ENCODE results near the gene TEDDM1. TPM values are rescaled to one million over a fixed set of nuclear protein-coding genes. Genes with fewer than 3 reads are reported as not detected.

The TEDDM1 gene
- total RNA-seq, 1 donor from 2014 or later: not detected

DNA sequence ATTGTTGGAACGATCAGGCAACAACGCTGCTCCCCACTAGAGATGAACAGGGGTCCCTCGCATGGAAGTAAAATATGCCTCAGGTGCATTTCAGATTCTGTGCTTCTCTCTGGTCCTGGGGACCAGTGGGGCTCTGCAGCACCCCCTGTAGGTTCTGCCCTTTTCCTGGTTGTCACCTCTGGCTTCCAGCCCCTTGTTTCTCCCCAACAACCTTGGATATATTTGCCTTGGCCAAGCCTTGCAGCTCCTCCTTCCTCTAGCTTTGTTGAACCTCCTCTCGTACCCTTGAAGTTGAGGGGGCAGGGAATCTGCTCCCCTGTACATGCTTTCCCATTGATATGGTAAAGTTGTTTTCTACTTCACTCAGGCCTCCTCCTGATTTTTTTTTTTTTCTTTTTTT is 44.0 kb upstream of the TEDDM1 start:
- no peak overlapping the region for H3K27ac ChIP-seq
- intact Hi-C loops (cut with DNase I): no loop called here
- H3K4me1 ChIP-seq: no peaks in the 10 kb centered on the region

DNA sequence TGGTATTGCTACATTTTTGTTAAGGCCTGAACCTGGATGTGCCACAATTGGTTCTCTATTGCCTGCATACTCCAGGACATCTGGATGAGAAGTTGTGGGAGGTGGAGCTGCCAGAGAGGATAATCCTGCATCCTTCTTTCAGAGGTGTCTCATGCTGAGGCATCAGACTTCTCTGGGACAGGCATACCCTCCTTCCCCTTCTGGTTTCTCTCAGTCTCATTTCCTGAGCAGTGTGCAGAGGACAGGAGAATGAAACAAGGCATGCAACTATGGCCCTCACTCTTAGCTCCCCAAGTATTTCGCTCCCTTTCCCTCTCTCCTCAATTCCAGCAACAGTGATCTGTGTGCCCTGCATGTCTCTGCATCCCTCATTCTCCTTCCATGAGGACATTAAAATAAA is 41.9 kb upstream of the TEDDM1 start:
- H3K36me3 ChIP-seq: no peaks in the 10 kb centered on the region
- intact Hi-C loops (cut with DNase I): no loop called here
- H3K27ac ChIP-seq: no peak overlapping the region
- TF ChIP-seq, protein P1, sequence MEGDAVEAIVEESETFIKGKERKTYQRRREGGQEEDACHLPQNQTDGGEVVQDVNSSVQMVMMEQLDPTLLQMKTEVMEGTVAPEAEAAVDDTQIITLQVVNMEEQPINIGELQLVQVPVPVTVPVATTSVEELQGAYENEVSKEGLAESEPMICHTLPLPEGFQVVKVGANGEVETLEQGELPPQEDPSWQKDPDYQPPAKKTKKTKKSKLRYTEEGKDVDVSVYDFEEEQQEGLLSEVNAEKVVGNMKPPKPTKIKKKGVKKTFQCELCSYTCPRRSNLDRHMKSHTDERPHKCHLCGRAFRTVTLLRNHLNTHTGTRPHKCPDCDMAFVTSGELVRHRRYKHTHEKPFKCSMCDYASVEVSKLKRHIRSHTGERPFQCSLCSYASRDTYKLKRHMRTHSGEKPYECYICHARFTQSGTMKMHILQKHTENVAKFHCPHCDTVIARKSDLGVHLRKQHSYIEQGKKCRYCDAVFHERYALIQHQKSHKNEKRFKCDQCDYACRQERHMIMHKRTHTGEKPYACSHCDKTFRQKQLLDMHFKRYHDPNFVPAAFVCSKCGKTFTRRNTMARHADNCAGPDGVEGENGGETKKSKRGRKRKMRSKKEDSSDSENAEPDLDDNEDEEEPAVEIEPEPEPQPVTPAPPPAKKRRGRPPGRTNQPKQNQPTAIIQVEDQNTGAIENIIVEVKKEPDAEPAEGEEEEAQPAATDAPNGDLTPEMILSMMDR (IDR thresholded peaks at IDR 0.05): no peak
- H3K4me1 ChIP-seq: no peaks in the 10 kb centered on the region
- H3K27me3 ChIP-seq (ENCODE audit: low read depth): no peaks in the 10 kb centered on the region
- H3K4me3 ChIP-seq: no peak overlapping the region
- ATAC-seq (no peak), DNase-seq (no peak)
- H3K9me3 ChIP-seq: peaks cover 5% of the 10 kb centered on the region

More for the DNA sequence above, 44.0 kb upstream of the TEDDM1 start:
- Histone ChIP-seq H3K27me3 (ENCODE audit: low read depth) (no peaks in the 10 kb centered on the region), H3K4me3 (no peak overlapping the region), H3K36me3 (no peaks in the 10 kb centered on the region), H3K9me3 (no peaks in the 10 kb centered on the region)
- TF ChIP-seq, protein P1 (IDR thresholded peaks at IDR 0.05): no peak
- ATAC-seq (no peak), DNase-seq (no peak)

DNA sequence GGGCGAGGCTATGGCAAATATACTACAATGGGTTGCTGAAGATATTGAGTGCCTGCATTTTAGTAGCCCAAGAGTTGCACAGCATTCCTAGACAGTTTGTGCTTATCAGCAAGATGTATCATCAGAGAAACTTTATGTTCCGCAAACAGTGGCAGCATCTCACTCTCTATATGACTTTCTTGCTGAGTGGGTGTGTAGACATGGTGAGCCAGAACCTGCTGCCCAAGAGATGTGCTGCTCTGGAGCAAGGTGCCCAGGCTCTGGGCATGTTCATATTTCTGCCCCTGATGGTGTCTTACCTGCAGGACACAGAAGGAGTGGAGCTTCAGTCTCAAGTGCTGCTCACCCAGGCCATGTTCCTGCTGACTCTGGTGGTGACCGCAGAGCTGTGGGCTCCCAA is 41.3 kb upstream of the TEDDM1 start:
- intact Hi-C loops (cut with DNase I): no loop called here
- TF ChIP-seq, protein P1 (IDR thresholded peaks at IDR 0.05): no peak
- no peak for ATAC-seq

DNA sequence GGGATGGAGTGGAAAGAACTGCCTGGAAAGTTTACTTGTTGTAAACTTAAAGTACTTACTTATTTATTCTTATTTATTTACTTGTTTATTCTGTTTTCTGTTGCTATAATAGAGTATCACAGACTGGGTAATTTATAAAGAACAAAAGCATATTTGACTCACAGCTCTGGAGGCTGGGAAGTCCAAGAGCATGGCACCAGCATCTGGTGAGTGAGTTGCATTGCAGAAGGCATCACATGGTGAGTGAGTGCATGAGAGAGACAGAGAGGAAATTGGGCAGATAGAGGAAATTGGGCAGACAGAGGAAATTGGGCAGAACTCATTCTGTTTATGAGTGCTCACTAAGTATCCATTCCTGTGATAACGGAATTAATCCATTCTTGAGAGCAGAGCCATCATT is 37.9 kb upstream of the TEDDM1 start:
- ATAC-seq (no peak), DNase-seq (no peak)
- H3K9me3 ChIP-seq: peaks cover 5% of the 10 kb centered on the region
- H3K27ac ChIP-seq: no peak overlapping the region
- H3K4me1 ChIP-seq: no peaks in the 10 kb centered on the region
- H3K36me3 ChIP-seq: no peaks in the 10 kb centered on the region
- intact Hi-C loops (cut with DNase I): no loop called here
- TF ChIP-seq, protein P1 (IDR thresholded peaks at IDR 0.05): no peak
- H3K4me3 ChIP-seq: no peak overlapping the region
- H3K27me3 ChIP-seq (ENCODE audit: low read depth): no peaks in the 10 kb centered on the region

More for the DNA sequence above, 41.3 kb upstream of the TEDDM1 start:
- Histone ChIP-seq H3K9me3 (peaks cover 5% of the 10 kb centered on the region), H3K4me3 (no peak overlapping the region), H3K36me3 (no peaks in the 10 kb centered on the region), H3K27me3 (ENCODE audit: low read depth) (no peaks in the 10 kb centered on the region), H3K27ac (no peak overlapping the region), H3K4me1 (no peaks in the 10 kb centered on the region)
- no peak for DNase-seq

DNA sequence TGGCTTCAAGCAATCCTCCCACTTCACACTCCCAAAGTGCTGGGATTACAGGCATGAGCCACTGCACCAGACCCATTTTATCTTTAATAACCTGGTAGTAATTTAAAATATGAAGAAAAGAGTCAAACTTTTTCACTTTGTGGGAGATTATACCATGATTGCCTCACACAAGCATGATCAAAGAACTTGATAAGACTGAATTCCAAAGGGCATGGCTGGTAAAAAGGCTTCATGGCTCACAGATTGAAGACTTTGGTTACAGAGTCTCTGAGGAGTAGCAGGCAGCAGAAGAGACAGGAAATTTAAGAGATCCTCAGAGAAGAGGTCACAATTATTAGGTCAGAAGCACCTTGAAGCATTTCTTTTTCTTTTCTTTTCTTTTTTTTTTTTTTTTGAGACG is 33.1 kb upstream of the TEDDM1 start:
- H3K36me3 ChIP-seq: no peaks in the 10 kb centered on the region
- H3K27me3 ChIP-seq (ENCODE audit: low read depth): no peaks in the 10 kb centered on the region
- peaks cover 4% of the 10 kb centered on the region for H3K9me3 ChIP-seq
- intact Hi-C loops (cut with DNase I): no loop called here
- no peak overlapping the region for H3K27ac ChIP-seq
- ATAC-seq (no peak), DNase-seq (no peak)
- H3K4me3 ChIP-seq: no peak overlapping the region
- no peaks in the 10 kb centered on the region for H3K4me1 ChIP-seq
- TF ChIP-seq, protein P1 (IDR thresholded peaks at IDR 0.05): no peak

DNA sequence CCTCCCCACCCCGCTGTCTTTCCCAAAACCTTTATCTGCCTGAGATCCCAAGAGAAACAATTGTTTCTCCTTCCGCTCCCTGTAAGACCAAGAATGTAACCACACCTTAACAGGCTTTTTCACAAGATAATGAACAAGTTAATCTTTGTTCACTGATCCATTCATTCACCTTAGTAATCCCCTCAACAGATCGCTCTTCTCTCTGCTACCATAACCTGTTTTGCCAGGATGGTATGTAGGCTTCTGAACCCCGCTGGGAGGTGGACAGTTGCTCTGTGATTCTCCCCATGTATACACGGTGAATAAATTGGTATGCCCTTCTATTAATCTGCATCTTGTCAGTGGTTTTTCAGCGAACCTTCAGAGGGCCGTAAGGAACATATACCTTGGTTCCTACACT is 30.8 kb upstream of the TEDDM1 start:
- no peak for DNase-seq
- no peak overlapping the region for H3K27ac ChIP-seq
- no peaks in the 10 kb centered on the region for H3K36me3 ChIP-seq
- H3K27me3 ChIP-seq (ENCODE audit: low read depth): no peaks in the 10 kb centered on the region
- no peaks in the 10 kb centered on the region for H3K4me1 ChIP-seq
- intact Hi-C loops (cut with DNase I): no loop called here
- no peaks in the 10 kb centered on the region for H3K9me3 ChIP-seq
- ATAC-seq: no peak
- H3K4me3 ChIP-seq: no peak overlapping the region
- TF ChIP-seq, protein P1 (IDR thresholded peaks at IDR 0.05): no peak
